AG04450 (cell line): ENCODE results near the gene CLEC17A. TPM values are rescaled to one million over a fixed set of nuclear protein-coding genes. Genes with fewer than 3 reads are reported as not detected.
"Not testable (repeated sequence)": the region's sequence is repeated elsewhere in the genome, so short reads cannot be mapped to it uniquely, and the experiment has no call there.

Source experiments
- CTCF ChIA-PET: fragments of 300-600, 350-600 bp; formaldehyde crosslinking; extraction: SDS; loops from one replicate; lab custom pipeline; 2022; ENCODE audit warnings: antibody characterized with exemption, inconsistent platforms; lab: Charles Lee
- POLR2A ChIA-PET: fragments of 350-600 bp; formaldehyde crosslinking; extraction: SDS; loops from one replicate; lab custom pipeline; 2021; ENCODE audit warnings: antibody characterized with exemption, inconsistent platforms; lab: Yijun Ruan, JAX
- DNase-seq: peaks from one replicate; pipeline ENCODE4 v3.0.0-alpha.2; 2011; ENCODE audit warnings: low read depth, low spot score
- H3K27ac ChIP-seq: one replicate; pipeline ENCODE4 v1.5.1; 2012; ENCODE audit warnings: low read depth, low read length, control low read depth
- H3K27me3 ChIP-seq: one replicate; pipeline ENCODE4 v1.6.0; 2012; ENCODE audit warnings: low read length; ENCODE audit not compliant: control insufficient read depth, insufficient read depth
- H3K4me3 ChIP-seq: 2 replicates; pipeline ENCODE4 v1.5.1; 2011; ENCODE audit warnings: mild to moderate bottlenecking, low read depth, low read length, control low read depth
- H3K9me3 ChIP-seq: 2 replicates; pipeline ENCODE4 v1.5.1; 2012; ENCODE audit warnings: low read length; ENCODE audit not compliant: control insufficient read depth, insufficient read depth
- CTCF ChIP-seq: IDR thresholded peaks from 2 replicates; pipeline ENCODE4 v1.5.1; 2011; ENCODE audit warnings: low read depth, low read length, control low read depth, inconsistent platforms
- polyA plus RNA-seq: library from polyadenylated mRNA; depleted of rRNA; stranded (reverse); fragments of >200 nt; gene quantifications from 2 replicates; pipeline ENCODE4 v1.2.3, GENCODE V29; 2011

Gene CLEC17A
- polyA plus RNA-seq, 1 experiment = not detected

GRCh38 chr19:14577885-14578427, 4.9 kb upstream of the CLEC17A start:
- DNase-seq = no peak
- ChIA-PET POLR2A (no interaction called here), CTCF (no interaction called here)
- Histone ChIP-seq H3K27me3 (no peaks in the 10 kb centered on the region), H3K4me3 (no peak overlapping the region), H3K27ac (no peak overlapping the region), H3K9me3 (no peaks in the 10 kb centered on the region)
- no peak for TF ChIP-seq CTCF

GRCh38 chr19:14580623-14581237, 2.2 kb upstream of the CLEC17A start:
- CTCF ChIA-PET = no interaction called here
- POLR2A ChIA-PET = no interaction called here
- no peak for DNase-seq
- Histone ChIP-seq H3K4me3 (no peak overlapping the region), H3K27me3 (no peaks in the 10 kb centered on the region), H3K27ac (no peak overlapping the region), H3K9me3 (no peaks in the 10 kb centered on the region)
- no peak for TF ChIP-seq CTCF

GRCh38 chr19:14584372-14584771, 1.5 kb downstream of the CLEC17A start:
- H3K27me3 ChIP-seq, H3K27ac ChIP-seq, H3K4me3 ChIP-seq, CTCF ChIA-PET, POLR2A ChIA-PET, DNase-seq, H3K9me3 ChIP-seq: not testable (repeated sequence)

- CTCF ChIA-PET, H3K27ac ChIP-seq: not testable (repeated sequence)
These were observed 2.3 kb downstream of the CLEC17A start for GRCh38 chr19:14585187-14585586.

GRCh38 chr19:14589433-14589832, 6.5 kb downstream of the CLEC17A start:
- H3K4me3 ChIP-seq, H3K27ac ChIP-seq, H3K9me3 ChIP-seq, DNase-seq, H3K27me3 ChIP-seq, CTCF ChIA-PET, POLR2A ChIA-PET: not testable (repeated sequence)

More at GRCh38 chr19:14585187-14585586, 2.3 kb downstream of the CLEC17A start:
- H3K9me3 ChIP-seq, POLR2A ChIA-PET, DNase-seq, H3K27me3 ChIP-seq, H3K4me3 ChIP-seq: not testable (repeated sequence)

- Histone ChIP-seq H3K27me3 (no peaks in the 10 kb centered on the region), H3K9me3 (no peaks in the 10 kb centered on the region; the same call in 1 of the 2 replicates), H3K4me3 (no peak overlapping the region), H3K27ac (no peak overlapping the region)
- DNase-seq = no peak
- no peak for TF ChIP-seq CTCF
- ChIA-PET POLR2A (no interaction called here), CTCF (no interaction called here)
These were observed 12.7 kb downstream of the CLEC17A start for GRCh38 chr19:14595558-14595957.
